Tongue (tissue), 2 donors: ENCODE data around the gene SEPTIN2. TPM values are rescaled to one million over a fixed set of nuclear protein-coding genes. Genes with fewer than 3 reads are reported as not detected.
A peak's percentile ranks its signal among the peaks of the same experiment; 100 is the strongest.
"Not testable (repeated sequence)": the region's sequence is repeated elsewhere in the genome, so short reads cannot be mapped to it uniquely, and the experiment has no call there.

ENCODE experiments used
- DNase-seq: peaks from one replicate; pipeline ENCODE4 v3.0.0-alpha.2; 2015
- total RNA-seq: library from RNA; depleted of rRNA; stranded (reverse); fragments of >200 nt; gene quantifications from one replicate; pipeline ENCODE4 v1.2.3, GENCODE V29; 2014

Gene SEPTIN2
- total RNA-seq, 1 donor from 2014 or later, result 355 TPM

DNA sequence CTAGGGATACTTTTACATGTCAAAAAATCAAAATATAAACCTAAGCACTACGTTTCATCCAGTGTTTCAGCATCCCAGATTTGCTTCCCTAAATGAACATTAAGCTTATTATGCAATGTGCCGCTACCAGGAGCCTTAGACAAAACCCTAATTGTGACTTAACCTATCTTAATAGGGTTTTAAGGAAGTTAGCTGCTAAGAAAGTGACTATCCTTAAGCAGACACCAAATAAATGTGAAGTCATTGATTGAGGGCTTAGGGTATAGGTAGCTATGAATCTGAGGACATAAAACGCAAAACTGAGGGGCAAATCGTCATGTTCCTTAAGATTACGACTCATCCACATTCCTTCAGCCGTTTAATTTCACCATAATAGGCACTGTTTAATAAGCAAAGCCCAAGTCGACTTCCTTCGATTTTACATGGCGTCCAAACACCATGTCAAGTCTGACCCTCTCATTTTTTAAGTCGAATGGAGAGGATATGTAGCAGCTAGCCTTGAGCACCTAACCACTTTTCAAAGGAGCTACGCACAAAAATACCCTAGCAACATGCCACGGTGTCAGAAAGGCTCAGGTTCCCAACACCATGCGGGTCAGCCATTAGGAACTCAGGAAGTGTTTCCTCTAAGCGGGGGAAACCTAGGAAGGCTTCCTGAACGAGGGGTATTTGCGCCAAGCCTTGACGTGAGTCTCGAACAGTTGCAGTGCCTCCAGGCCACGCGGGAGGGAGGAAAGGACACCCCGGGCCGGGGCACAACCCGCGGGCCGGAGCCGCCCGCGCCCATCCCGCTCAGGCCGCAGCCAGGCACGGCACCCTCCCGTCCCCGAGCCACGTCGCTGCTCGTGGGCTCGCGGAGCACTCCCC, 1.3 kb upstream of the SEPTIN2 start:
- DNase-seq, result no peak

DNA sequence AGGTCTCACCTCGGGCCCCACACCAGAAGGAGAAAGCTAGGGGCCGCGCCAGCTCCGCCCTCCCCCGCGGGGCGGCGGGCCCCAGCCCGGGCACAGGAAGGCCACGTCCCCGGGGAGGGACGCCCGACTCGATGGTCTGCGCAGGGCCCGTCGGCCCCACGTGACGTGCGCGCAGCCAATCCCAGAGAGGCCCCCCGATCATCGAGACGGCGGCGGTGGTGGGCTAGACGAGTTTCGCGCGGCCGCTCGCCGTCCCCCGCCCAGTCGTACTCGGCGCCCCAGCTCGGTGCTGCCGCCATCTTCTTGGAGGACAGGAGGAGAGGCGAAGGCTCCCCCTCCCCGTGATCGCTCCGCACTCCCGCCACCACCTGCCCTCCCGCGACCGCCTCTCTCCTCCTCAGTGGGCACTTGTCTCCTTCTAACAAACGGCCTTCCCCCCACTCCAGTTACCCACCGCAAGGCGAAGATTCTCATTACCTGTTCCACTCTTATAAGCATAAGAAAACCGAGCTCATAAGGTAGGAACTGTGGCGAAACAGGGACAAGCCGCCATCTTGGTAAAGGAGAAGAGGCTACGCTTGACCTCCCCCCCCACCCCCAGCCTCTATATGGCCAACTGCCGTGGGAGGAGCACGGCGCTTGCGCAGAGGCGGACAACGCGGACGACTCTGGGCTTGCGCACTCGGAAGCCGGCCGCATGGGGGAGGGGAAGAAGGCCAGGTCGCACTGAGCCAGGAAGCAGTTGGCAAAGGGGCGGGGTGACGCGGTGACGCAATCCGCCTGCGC, 439 bp upstream of the SEPTIN2 start, which contains the start of gene HDLBP:
HDLBP (minus strand) TSS at position 580 of the 786 bp plus-strand sequence. CDS start 48,803 bp downstream, outside the sequence.
- DNase-seq, result peak; percentile 100

DNA sequence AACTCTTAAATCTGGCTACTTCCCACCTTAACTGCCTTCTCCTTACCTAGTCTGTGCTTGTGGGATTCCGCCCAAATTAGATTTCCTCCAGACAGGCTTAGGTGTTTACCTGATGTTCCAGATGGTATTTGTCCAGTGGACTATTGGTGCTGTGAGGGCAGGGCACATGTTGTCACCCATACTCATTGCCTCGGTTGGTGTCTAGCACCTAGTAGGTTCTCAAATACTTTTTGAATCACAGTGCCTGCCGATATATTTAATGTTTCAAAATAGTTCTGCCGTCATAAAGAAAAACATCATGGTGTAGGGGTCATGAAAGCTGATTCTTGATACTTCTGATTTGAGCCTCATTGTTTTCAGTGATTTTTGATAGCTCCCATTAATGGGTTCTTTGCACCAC, 1.1 kb downstream of the SEPTIN2 start:
- no peak for DNase-seq

- DNase-seq, result no peak
These were observed 1.7 kb downstream of the SEPTIN2 start for GRCh38 chr2:241317391-241317790.

- DNase-seq, result not testable (repeated sequence)
These were observed 3.1 kb downstream of the SEPTIN2 start for GRCh38 chr2:241318830-241319229.

DNA sequence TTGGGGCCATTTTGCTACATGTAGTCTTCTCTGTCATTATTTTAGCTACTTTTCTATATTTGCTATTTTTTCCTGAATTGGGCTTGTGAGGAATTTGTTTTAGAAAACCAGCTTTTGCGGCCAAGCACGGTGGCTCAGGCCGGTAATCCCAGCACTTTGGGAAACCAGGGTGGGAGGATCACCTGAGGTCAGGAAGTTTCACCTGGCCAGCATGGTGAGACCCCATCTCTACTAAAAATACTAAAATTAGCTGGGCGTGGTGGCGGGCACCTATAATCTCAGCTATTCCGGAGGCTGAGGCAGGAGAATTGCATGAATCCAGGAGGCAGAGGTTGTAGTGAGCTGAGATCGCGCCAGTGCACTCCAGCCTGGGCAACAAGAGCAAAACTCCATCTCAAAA, 4.7 kb downstream of the SEPTIN2 start:
- DNase-seq, result no peak

- DNase-seq, result no peak
These were observed 5.3 kb downstream of the SEPTIN2 start for GRCh38 chr2:241321033-241321432.

DNA sequence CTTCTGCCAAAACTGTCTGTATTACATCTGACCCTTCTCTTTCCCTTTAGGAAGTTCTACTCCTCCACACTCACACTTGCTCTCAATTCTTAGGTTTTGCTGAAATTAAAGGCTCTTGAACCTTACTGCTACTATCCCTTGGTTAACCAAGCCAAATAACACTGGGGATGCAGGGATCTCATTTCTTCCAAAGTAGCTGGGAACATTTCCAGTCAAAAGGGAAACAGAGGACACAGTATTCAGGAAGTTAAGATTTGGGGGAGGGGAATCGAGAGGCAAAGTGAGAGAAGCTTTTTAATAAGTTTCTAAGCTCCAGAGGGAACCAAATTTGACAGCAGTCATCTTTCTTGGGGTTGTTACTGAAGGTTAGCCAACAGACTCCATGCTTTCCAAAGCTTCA, 6.2 kb downstream of the SEPTIN2 start:
- DNase-seq, result no peak

- no peak for DNase-seq
These were observed 8.1 kb downstream of the SEPTIN2 start for GRCh38 chr2:241323778-241324177.

DNA sequence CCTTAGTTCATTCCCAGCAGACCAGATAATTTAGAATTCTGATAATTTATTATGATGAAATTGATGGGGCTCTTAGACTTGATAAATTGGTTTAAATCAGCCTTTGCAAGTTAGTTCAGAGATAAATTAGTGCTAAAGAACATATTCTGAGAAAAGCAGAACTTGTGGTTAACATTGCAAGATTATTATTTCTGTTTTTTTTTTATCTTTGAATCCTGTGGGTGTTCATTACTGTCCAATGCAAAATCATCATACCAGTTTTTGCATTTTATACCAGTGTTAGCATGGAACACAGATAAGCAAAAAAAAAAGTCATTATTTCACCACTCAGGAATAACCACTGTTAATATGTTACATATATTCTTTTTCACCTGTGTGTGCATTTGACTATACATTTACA, 9.1 kb downstream of the SEPTIN2 start:
- DNase-seq, result no peak

- DNase-seq, result no peak
These were observed 9.5 kb downstream of the SEPTIN2 start for GRCh38 chr2:241325257-241325656.

GRCh38 chr2:241329669-241330615, 14.2 kb downstream of the SEPTIN2 start:
- DNase-seq, result no peak

GRCh38 chr2:241330616-241330981, 14.9 kb downstream of the SEPTIN2 start:
- no peak for DNase-seq

DNA sequence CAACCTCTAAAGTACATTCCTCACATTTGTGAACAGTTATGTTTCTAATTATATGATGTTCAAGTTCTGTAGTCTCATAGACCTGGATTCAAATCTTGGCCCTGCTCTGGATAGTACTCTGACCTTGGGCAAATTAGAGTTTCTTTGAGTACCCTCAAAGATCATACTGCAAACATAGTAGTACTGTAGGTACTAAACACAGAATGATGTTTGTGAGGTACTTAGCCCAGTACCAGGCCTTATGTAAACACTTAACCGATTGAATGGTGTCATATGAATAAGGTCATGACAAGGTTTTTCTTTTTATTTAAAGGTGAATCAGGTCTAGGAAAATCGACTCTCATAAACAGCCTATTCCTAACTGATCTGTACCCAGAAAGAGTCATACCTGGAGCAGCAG, 19.1 kb downstream of the SEPTIN2 start:
- DNase-seq, result no peak

DNA sequence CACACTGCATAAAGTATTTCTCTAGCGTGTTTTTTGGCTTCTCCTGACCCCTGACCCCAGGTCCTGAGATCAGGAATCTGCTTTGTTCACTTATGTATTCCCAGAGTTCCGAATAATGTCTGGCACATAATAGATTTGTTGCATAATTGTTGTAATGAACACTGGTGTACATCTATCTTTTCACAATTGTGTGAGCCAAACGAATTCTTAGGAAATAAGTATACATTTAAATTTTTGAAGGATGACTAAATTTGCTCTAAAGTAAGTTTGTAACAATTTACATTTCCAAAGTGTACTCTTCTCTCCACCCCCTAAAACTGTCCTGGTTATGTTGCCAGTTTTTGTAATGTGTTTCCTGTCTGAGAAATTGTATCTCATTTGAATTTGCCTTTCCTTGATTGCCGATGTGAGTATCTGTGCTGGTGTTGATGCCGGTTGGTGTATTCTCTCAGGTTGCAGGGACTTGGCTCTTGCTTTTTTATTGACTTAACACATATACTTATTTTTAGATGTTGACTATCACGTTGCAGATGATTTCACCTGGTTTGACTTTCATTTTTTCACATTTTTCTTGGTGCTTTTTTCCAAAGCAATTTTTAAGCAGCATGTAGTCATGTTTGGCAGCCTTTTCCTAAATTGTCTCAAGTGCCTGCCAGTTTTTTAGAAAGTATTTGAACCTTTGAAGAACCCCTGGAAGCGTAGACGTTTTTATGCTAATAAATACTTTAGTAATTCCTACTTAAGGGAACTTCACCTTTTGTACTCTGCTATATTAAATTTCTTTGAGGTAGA, 24.3 kb downstream of the SEPTIN2 start:
- DNase-seq, result peak; percentile 10

DNA sequence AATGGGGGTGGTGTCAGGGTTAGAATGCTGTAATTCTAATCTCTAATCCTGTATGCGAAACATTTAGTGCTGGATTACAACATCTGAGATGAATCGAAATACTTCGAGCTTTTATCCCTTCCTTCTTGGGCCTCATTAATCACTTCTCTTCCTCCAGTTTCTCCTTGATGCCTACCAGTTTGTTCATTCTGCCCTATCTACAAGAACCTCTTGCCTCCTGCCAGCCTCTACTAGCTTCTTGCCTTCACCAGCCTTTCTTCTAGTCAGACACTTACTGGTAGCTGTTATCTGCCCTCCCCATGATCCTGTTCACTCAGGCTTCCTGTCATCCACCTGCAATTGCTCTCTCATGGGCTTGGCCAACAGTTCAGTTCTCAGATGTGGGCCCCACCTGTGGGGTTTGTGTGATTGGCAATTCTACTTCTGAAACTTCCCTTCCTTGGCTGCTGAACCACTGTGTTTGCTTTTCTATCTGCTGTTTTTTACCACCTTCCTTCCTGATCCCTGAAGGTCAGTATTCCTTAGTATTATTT, 25.0 kb downstream of the SEPTIN2 start:
- DNase-seq, result no peak

DNA sequence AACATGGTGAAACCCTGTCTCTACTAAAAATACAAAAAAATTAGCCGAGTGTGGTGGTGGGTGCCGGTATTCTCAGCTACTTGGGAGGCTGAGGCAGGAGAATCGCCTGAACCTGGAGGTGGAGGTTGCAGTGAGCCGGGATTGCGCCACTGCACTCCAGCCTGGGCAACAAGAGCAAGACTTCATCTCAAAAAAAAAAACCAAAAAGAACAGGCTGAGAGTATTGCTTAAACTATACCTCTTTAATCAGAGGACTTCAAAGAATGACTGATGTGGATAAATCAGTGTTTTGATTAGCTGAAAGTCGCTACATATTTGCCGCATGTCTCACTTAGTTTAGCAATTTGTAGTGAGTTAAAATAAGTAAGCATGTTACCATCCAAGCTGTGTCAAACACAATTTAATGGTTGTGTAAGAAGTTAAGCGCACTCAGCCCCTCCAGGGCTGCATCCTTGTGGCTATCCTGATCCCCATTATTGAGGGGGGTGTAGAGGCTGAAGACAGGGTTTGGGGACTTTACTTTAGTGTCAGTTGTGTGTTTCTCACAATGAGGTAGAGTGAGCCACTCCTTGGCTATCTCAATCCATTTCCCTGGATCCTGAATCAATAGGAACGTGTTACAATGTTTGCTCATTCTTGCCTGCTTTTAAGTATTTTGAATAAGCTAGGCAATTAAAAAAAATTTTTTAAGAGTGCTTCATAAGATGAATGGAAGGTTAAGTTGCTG, 29.4 kb downstream of the SEPTIN2 start:
- no peak for DNase-seq

DNA sequence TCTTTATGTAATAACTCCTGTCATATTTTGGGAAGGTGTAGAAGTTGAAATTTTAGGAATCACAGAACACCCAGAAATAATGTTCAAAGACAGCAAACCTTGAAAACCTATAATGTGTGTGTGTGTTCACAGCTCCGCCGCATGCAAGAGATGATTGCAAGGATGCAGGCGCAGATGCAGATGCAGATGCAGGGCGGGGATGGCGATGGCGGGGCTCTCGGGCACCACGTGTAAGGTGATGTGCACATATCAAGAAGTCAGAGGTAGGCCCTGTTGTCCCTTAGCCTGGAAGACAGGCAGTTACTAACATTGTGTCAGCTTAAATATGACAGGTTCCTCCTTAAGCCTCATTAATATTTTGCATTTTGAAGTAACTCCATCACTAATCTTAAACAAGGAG, 34.2 kb downstream of the SEPTIN2 start:
- no peak for DNase-seq

GRCh38 chr2:241350530-241350877, 34.8 kb downstream of the SEPTIN2 start:
- DNase-seq, result no peak

DNA sequence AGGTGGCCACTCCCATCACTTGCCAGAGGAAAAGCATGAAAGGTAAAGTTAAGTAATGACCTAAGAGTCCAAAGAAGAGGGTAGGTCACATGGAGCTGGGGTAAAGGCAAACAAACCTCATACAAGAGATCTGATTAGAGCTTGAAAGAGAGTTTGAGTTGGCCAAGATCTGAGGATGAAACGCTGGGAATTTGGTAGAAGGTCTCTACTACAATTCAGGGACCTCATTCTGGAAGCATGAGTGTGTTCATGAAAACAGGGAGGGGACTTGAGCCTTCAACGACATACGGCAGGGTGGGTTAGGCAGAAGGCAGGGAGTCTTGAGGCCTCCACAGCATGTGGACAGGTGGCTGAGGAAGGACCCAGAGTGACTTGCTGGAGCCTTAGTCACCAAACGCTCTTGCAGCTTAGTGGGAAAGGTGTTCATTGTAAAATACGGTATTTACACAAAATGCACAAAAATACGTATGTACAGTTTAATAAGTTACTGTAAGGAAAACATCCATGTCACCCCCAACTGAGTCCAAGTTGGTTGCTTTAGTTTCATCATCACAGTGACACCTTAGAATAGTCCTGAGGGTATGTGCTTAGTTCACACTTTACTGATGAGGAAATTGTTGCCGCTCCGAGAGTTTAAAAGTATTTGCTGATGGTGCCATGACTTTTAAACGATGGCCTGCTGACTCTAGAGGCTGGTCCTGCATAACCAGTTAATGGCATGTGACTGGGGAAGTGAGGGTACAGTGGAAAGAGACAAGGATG, 35.3 kb downstream of the SEPTIN2 start:
- DNase-seq, result no peak
